ENCODE data around the gene ADAT1. TPM values are rescaled to one million over a fixed set of nuclear protein-coding genes. Genes with fewer than 3 reads are reported as not detected.

The ADAT1 gene
- total RNA-seq, 4 donors from 2014 or later = 21.8 to 72.2 (median 46.5) TPM

DNA sequence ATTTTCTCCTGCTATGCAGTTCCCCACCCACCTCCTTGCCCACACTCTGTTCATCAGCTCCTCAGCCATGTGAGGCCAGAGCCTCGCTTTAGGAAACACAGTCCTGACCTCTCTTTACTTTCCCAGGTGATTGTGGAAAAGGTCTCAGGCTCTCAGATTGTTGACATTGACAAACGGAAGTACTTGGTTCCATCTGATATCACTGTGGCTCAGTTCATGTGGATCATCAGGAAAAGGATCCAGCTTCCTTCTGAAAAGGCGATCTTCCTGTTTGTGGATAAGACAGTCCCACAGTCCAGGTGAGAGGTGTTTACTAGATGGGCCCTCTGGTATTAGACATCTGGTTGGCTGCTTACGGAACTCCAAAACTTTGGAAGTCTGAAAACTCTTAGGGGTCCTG is 55.2 kb downstream of the ADAT1 start:
- intact Hi-C loops (cut with DNase I; ENCODE audit: low total_unique reads) = loop anchor here (10.0 kb wide), 1 partner anchor 57 kb away; the partner anchor contains the start of gene ADAT1
- no peak for DNase-seq
- no peak overlapping the region for H3K4me3 ChIP-seq
- no peak overlapping the region for H3K27ac ChIP-seq
- TF ChIP-seq, protein P1, sequence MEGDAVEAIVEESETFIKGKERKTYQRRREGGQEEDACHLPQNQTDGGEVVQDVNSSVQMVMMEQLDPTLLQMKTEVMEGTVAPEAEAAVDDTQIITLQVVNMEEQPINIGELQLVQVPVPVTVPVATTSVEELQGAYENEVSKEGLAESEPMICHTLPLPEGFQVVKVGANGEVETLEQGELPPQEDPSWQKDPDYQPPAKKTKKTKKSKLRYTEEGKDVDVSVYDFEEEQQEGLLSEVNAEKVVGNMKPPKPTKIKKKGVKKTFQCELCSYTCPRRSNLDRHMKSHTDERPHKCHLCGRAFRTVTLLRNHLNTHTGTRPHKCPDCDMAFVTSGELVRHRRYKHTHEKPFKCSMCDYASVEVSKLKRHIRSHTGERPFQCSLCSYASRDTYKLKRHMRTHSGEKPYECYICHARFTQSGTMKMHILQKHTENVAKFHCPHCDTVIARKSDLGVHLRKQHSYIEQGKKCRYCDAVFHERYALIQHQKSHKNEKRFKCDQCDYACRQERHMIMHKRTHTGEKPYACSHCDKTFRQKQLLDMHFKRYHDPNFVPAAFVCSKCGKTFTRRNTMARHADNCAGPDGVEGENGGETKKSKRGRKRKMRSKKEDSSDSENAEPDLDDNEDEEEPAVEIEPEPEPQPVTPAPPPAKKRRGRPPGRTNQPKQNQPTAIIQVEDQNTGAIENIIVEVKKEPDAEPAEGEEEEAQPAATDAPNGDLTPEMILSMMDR (IDR thresholded peaks at IDR 0.05) = no peak
- TF ChIP-seq POLR2A (IDR thresholded peaks at IDR 0.05) = no peak
- no peaks in the 10 kb centered on the region for H3K36me3 ChIP-seq
- H3K9me3 ChIP-seq = no peaks in the 10 kb centered on the region
- H3K27me3 ChIP-seq = no peaks in the 10 kb centered on the region
- H3K4me1 ChIP-seq = peaks cover 0 to 10% of the 10 kb centered on the region in 2 donors

DNA sequence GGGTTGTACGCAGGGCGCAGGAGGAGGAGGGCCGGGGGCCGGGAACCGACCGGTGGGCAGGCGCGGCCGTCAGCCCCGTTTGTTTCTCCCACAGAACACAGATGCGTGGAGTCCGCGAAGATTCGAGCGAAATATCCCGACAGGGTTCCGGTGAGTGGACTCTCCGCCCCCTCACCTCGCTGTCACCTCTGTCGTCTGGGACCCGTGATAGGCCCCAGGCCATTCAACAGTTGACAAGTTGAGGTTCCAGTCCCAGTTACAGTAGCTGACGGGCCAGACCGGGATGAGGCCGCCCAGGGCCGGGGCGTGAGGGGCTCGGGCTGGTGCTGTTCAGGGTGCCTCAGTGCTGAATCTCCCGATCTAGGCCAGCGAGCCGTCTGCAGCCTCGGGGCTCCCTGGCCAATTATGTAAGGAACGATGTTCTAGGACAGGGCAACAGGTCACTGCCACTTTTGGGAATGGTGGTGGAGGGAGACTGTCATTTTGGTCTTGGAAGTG is 56.3 kb downstream of the ADAT1 start:
- no peaks in the 10 kb centered on the region for H3K36me3 ChIP-seq
- intact Hi-C loops (cut with DNase I; ENCODE audit: low total_unique reads) = loop anchor here (10.0 kb wide), 1 partner anchor 58 kb away; the partner anchor contains the start of gene ADAT1
- H3K9me3 ChIP-seq = no peaks in the 10 kb centered on the region
- TF ChIP-seq POLR2A (IDR thresholded peaks at IDR 0.05) = no peak
- TF ChIP-seq, protein P1 (IDR thresholded peaks at IDR 0.05) = no peak
- no peak for DNase-seq
- H3K27ac ChIP-seq = peak overlapping the region; percentile 76 to 81
- H3K27me3 ChIP-seq = no peaks in the 10 kb centered on the region
- peak overlapping the region; percentile 79 to 95 for H3K4me3 ChIP-seq
- peaks cover 0 to 10% of the 10 kb centered on the region in 2 donors for H3K4me1 ChIP-seq

DNA sequence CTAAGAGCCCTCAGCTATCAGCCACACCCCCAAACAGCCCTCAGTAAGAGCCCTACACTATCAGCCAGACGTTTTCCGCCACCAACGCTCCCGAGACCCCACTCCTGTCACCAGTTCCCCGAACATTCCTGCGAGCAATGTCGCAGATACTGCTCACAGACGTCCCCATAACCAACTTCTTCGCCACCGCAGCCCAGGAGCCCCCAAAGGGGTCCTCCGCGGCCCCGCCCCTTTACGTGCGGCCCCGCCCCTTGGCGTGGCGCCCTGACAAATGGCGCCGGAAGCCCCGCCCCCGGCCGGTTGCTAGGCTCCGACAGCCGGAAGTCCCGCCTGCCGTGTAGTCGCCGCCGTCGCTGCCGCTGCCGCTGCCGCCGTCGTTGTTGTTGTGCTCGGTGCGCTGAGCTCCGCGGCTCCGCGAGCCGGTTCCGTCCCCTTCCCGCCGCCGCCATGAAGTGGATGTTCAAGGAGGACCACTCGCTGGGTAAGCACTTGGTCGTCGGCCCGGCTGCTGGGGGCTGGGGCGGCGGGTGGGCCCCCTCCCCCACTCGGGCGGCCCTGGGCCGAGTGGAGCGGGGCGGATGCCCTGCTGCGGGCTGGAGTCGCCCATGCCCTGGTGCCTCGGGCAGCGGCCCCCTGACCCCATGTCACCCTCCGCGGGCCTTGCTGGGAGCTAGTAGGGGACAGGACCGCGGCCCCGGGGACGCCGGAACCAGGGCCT is 56.9 kb downstream of the ADAT1 start, which contains the start of gene GABARAPL2:
Gene GABARAPL2 (plus strand): TSS at position 340 of the 718 bp plus-strand sequence. CDS start 108 bp downstream, at position 448.
- Histone ChIP-seq H3K4me3 (peak within 1 kb of the TSS; percentile 79 to 95), H3K27ac (peak within 1 kb of the TSS; percentile 76 to 81), H3K9me3 (no peaks in the 10 kb centered on the region), H3K27me3 (no peaks in the 10 kb centered on the region), H3K4me1 (peaks cover 0 to 10% of the 10 kb centered on the region in 2 donors), H3K36me3 (no peaks in the 10 kb centered on the region)
- DNase-seq = peak; percentile 74 to 86
- TF ChIP-seq POLR2A (IDR thresholded peaks at IDR 0.05) = peak; percentile 70 to 88
- TF ChIP-seq, protein P1 (IDR thresholded peaks at IDR 0.05) = no peak
- intact Hi-C loops (cut with DNase I; ENCODE audit: low total_unique reads) = loop anchor here (10.0 kb wide), 1 partner anchor 59 kb away; the partner anchor contains the start of gene ADAT1

DNA sequence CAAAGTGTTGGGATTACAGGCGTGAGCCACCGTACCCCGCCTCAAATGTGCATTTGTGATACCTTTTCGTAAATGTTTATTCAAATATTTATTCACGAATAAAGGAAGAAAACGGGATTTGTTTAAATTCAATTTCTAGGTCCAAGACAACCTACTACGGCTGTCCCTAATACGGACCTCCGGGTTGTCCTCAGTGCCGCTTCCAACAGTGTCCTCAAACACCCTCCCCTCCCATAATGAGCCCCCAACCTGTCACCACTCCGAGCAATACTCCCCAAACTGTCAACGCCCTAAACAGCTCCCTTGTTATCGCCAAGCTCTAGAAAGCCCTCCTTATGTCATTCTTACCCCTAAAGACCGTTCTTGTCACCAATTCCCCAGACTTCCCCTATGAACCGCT is 57.4 kb downstream of the ADAT1 start:
- no peak for DNase-seq
- H3K36me3 ChIP-seq = no peaks in the 10 kb centered on the region
- H3K27me3 ChIP-seq = no peaks in the 10 kb centered on the region
- no peaks in the 10 kb centered on the region for H3K9me3 ChIP-seq
- no peak for TF ChIP-seq POLR2A (IDR thresholded peaks at IDR 0.05)
- TF ChIP-seq, protein P1 (IDR thresholded peaks at IDR 0.05) = no peak
- H3K4me1 ChIP-seq = peaks cover 0 to 10% of the 10 kb centered on the region in 2 donors
- H3K27ac ChIP-seq = peak overlapping the region; percentile 76 to 81
- H3K4me3 ChIP-seq = peak overlapping the region; percentile 79 to 95
- intact Hi-C loops (cut with DNase I; ENCODE audit: low total_unique reads) = loop anchor here (10.0 kb wide), 1 partner anchor 59 kb away; the partner anchor contains the start of gene ADAT1
